GM23248 (cell line): ENCODE results near the gene NSD1. TPM values are rescaled to one million over a fixed set of nuclear protein-coding genes. Genes with fewer than 3 reads are reported as not detected.

Experiments used
- DNase-seq: peaks from one replicate; pipeline ENCODE4 v3.0.0-alpha.2; 2015
- H2AFZ ChIP-seq: fragments of 200-600 bp; sonication (generic); 2 replicates; pipeline ENCODE4 v1.6.1; 2016; ENCODE audit warnings: antibody characterized with exemption
- H3F3A ChIP-seq: fragments of 200-600 bp; sonication (generic); 2 replicates; pipeline ENCODE4 v1.6.1; 2016; ENCODE audit warnings: mild to moderate bottlenecking, antibody characterized with exemption, mixed run types; ENCODE audit not compliant: insufficient read depth
- H3K27ac ChIP-seq: fragments of 200-600 bp; sonication (generic); 2 replicates; pipeline ENCODE4 v1.5.1; 2016; ENCODE audit warnings: mild to moderate bottlenecking
- H3K27me3 ChIP-seq: fragments of 200-600 bp; sonication (generic); replicated peaks from 2 replicates; pipeline ENCODE4 v1.6.1; 2016; ENCODE audit warnings: mild to moderate bottlenecking; ENCODE audit not compliant: insufficient read depth
- H3K36me3 ChIP-seq: fragments of 200-600 bp; sonication (generic); 2 replicates; pipeline ENCODE4 v1.6.1; 2016; ENCODE audit warnings: low read depth, mild to moderate bottlenecking
- H3K4me1 ChIP-seq: fragments of 200-600 bp; sonication (generic); 2 replicates; pipeline ENCODE4 v1.6.1; 2016; ENCODE audit warnings: mild to moderate bottlenecking; ENCODE audit not compliant: insufficient read depth
- H3K4me2 ChIP-seq: fragments of 200-600 bp; sonication (generic); one replicate; pipeline ENCODE4 v1.6.1; 2016; ENCODE audit warnings: mild to moderate bottlenecking; ENCODE audit not compliant: unreplicated experiment
- H3K4me3 ChIP-seq: fragments of 200-600 bp; sonication (generic); 2 replicates; pipeline ENCODE4 v1.5.1; 2016; ENCODE audit warnings: mild to moderate bottlenecking
- H3K79me2 ChIP-seq: fragments of 200-600 bp; sonication (generic); 2 replicates; pipeline ENCODE4 v1.6.1; 2016; ENCODE audit warnings: mild to moderate bottlenecking; ENCODE audit not compliant: insufficient read depth
- H3K9ac ChIP-seq: fragments of 200-600 bp; sonication (generic); 2 replicates; pipeline ENCODE4 v1.6.1; 2016; ENCODE audit warnings: mild to moderate bottlenecking
- H3K9me2 ChIP-seq: fragments of 200-600 bp; sonication (generic); 2 replicates; pipeline ENCODE4 v1.6.1; 2016; ENCODE audit warnings: mixed run types, mild to moderate bottlenecking, moderate library complexity; ENCODE audit not compliant: insufficient read depth
- H3K9me3 ChIP-seq: fragments of 200-600 bp; sonication (generic); one replicate; pipeline ENCODE4 v1.6.1; 2017; ENCODE audit warnings: low read depth
- H4K20me1 ChIP-seq: fragments of 200-600 bp; sonication (generic); 2 replicates; pipeline ENCODE4 v1.6.0; 2016; ENCODE audit not compliant: insufficient read depth
- EZH2 ChIP-seq: fragments of 200-600 bp; sonication (generic); IDR thresholded peaks from 2 replicates; pipeline ENCODE4 v1.6.1; 2018; ENCODE audit warnings: antibody characterized with exemption, mild to moderate bottlenecking; ENCODE audit not compliant: insufficient read depth, poor library complexity, severe bottlenecking
- EZH2phosphoT487 ChIP-seq: fragments of 200-600 bp; sonication (generic); IDR thresholded peaks from 2 replicates; pipeline ENCODE4 v1.6.1; 2018; ENCODE audit warnings: antibody characterized with exemption, moderate library complexity, mild to moderate bottlenecking, low read depth; ENCODE audit not compliant: insufficient read depth
- WGBS, 2 experiments: methylation state at CpG; one replicate each; pipeline ENCODE4 v1.1.6; 2015 to 2017; ENCODE audit warnings: low lambda C conversion rate in 2 of 2, low coverage in 1 of 2; ENCODE audit errors: missing lambda C conversion rate in 2 of 2; 5-methylcytosine and 5-hydroxymethylcytosine counted together
- in situ Hi-C: fragments of 300-500 bp; cut with MboI; formaldehyde crosslinking; loops from 2 replicates; pipeline ENCODE4 v1.15.0; 2020
- polyA plus RNA-seq: library from polyadenylated mRNA; unstranded; fragments of >200 nt; fragmentation: Nextera tagmentation; extraction: Ambion mirVana; gene quantifications from 2 replicates; pipeline ENCODE4 v1.2.1, GENCODE V29; 2016
- total RNA-seq: library from RNA; depleted of rRNA; stranded (reverse); fragments of >200 nt; shearing (Covaris generic); gene quantifications from 2 replicates; pipeline ENCODE4 v1.2.3, GENCODE V29; 2014

Gene NSD1
- total and polyA plus RNA-seq, 2 experiments from 2014 or later, result 25.9 to 31.9 TPM

- peak overlapping the region; percentile 94 for H3K4me2 ChIP-seq
- peak overlapping the region; percentile 87 for H2AFZ ChIP-seq
- no peaks in the 10 kb centered on the region for H3K27me3 ChIP-seq
- TF ChIP-seq EZH2 (no peak), EZH2phosphoT487 (no peak)
- no peaks in the 10 kb centered on the region for H3K9me2 ChIP-seq
- H3F3A ChIP-seq, result peaks cover 24% of the 10 kb centered on the region; the same call in 1 of the 2 replicates
- in situ Hi-C loops, result no loop called here
- peak overlapping the region; percentile 93 for H3K9ac ChIP-seq
- H3K4me1 ChIP-seq, result peaks cover 40% of the 10 kb centered on the region
- H3K4me3 ChIP-seq, result peak overlapping the region; percentile 78
- H3K36me3 ChIP-seq, result peaks cover 35% of the 10 kb centered on the region
- H4K20me1 ChIP-seq, result no peaks in the 10 kb centered on the region
- peak; percentile 36 for DNase-seq
- H3K27ac ChIP-seq, result peak overlapping the region; percentile 24; the same call in 1 of the 2 replicates
- peaks cover 48% of the 10 kb centered on the region for H3K79me2 ChIP-seq
- H3K9me3 ChIP-seq, result no peaks in the 10 kb centered on the region
- WGBS, 2 experiments, result 9% methylated on average over 13 of the region's 13 CpGs
Observed at GRCh38 chr5:177134697-177135225, 1.2 kb downstream of the NSD1 start.

- peaks cover 53% of the 10 kb centered on the region for H3K36me3 ChIP-seq
Observed at GRCh38 chr5:177140312-177140711, 6.7 kb downstream of the NSD1 start.

GRCh38 chr5:177141496-177141895 lies 7.9 kb downstream of the NSD1 start:
- no peaks in the 10 kb centered on the region for H3K9me3 ChIP-seq
- peaks cover 100% of the 10 kb centered on the region for H3K79me2 ChIP-seq
- H3K27me3 ChIP-seq, result no peaks in the 10 kb centered on the region
- 82 to 86% methylated on average over 3 of the region's 3 CpGs for WGBS, 2 experiments
- DNase-seq, result no peak
- H3K4me1 ChIP-seq, result peaks cover 12% of the 10 kb centered on the region
- in situ Hi-C loops, result no loop called here
- H3K9me2 ChIP-seq, result no peaks in the 10 kb centered on the region
- peaks cover 46% of the 10 kb centered on the region for H3K36me3 ChIP-seq
- no peaks in the 10 kb centered on the region for H4K20me1 ChIP-seq
- H2AFZ ChIP-seq, result no peak overlapping the region
- H3K4me3 ChIP-seq, result no peak overlapping the region
- no peak overlapping the region for H3K27ac ChIP-seq
- no peak overlapping the region for H3K4me2 ChIP-seq
- H3K9ac ChIP-seq, result no peak overlapping the region
- no peak for TF ChIP-seq EZH2phosphoT487
- no peak for TF ChIP-seq EZH2
- peaks cover 6% of the 10 kb centered on the region; the same call in 1 of the 2 replicates for H3F3A ChIP-seq

More at GRCh38 chr5:177140312-177140711, 6.7 kb downstream of the NSD1 start:
- Histone ChIP-seq H3K4me1 (peaks cover 24% of the 10 kb centered on the region), H4K20me1 (no peaks in the 10 kb centered on the region), H3K9me3 (no peaks in the 10 kb centered on the region), H2AFZ (no peak overlapping the region), H3K79me2 (peaks cover 100% of the 10 kb centered on the region), H3K4me2 (no peak overlapping the region), H3K4me3 (no peak overlapping the region), H3K9me2 (no peaks in the 10 kb centered on the region), H3F3A (peaks cover 7% of the 10 kb centered on the region; the same call in 1 of the 2 replicates), H3K9ac (no peak overlapping the region), H3K27me3 (no peaks in the 10 kb centered on the region), H3K27ac (no peak overlapping the region)
- DNase-seq, result no peak
- in situ Hi-C loops, result no loop called here
- 89 to 96% methylated on average over 2 of the region's 2 CpGs for WGBS, 2 experiments
- TF ChIP-seq EZH2phosphoT487 (no peak), EZH2 (no peak)

- peaks cover 2% of the 10 kb centered on the region; the same call in 1 of the 2 replicates for H4K20me1 ChIP-seq
- H2AFZ ChIP-seq, result no peak overlapping the region
- no peak for DNase-seq
- TF ChIP-seq EZH2, result no peak
- no peak for TF ChIP-seq EZH2phosphoT487
- H3K9me2 ChIP-seq, result no peaks in the 10 kb centered on the region
- peaks cover 12% of the 10 kb centered on the region; the same call in 1 of the 2 replicates for H3F3A ChIP-seq
- H3K79me2 ChIP-seq, result peaks cover 100% of the 10 kb centered on the region
- H3K4me1 ChIP-seq, result peaks cover 10% of the 10 kb centered on the region
- H3K4me3 ChIP-seq, result no peak overlapping the region
- H3K27me3 ChIP-seq, result no peaks in the 10 kb centered on the region
- 94 to 96% methylated on average over 2 of the region's 2 CpGs for WGBS, 2 experiments
- no peak overlapping the region for H3K27ac ChIP-seq
- H3K4me2 ChIP-seq, result no peak overlapping the region
- H3K9ac ChIP-seq, result no peak overlapping the region
- H3K36me3 ChIP-seq, result peaks cover 45% of the 10 kb centered on the region
- no peaks in the 10 kb centered on the region for H3K9me3 ChIP-seq
- in situ Hi-C loops, result no loop called here
Observed at GRCh38 chr5:177142098-177142611, 8.6 kb downstream of the NSD1 start.
